HT-29 (cell line): ENCODE data around the gene PNPLA3. TPM values are rescaled to one million over a fixed set of nuclear protein-coding genes. Genes with fewer than 3 reads are reported as not detected.

ENCODE experiments used
- DNase-seq: peaks from one replicate; pipeline ENCODE4 v3.0.0-alpha.2; 2015; ENCODE audit warnings: low spot score
- total RNA-seq: library from RNA; depleted of rRNA; stranded (reverse); fragments of >200 nt; shearing (Covaris generic); gene quantifications from 2 replicates; pipeline ENCODE4 v1.2.3, GENCODE V29; 2014

Gene PNPLA3
- total RNA-seq, 1 experiment from 2014 or later, result 0.15 TPM

DNA sequence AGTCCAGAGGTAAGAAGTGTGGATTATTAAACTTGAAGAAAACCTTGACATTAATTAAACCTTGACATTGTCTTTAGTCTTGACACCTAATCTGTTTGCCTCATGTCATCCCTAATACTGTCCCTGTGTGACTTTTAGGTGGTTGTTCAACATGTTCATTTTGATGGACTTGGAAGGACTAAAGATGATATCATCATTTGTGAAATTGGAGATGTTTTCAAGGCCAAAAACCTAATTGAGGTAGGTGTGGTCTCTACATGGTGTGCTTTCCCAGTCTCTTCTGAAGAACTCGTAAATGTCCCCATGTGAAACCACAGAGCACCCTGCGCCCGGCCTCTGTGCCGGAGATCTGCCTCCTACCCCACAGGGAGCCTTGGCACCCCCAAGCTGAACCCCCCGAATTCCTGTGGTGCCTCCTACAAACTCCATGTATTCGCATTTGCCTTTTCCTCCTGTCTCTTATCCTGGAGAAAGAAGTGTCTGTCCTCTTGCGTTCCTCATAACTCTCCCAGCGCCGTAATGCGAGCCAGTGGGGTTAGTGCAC, 40.8 kb downstream of the PNPLA3 start:
- no peak for DNase-seq

GRCh38 chr22:43967069-43967468, 43.5 kb downstream of the PNPLA3 start:
- no peak for DNase-seq

DNA sequence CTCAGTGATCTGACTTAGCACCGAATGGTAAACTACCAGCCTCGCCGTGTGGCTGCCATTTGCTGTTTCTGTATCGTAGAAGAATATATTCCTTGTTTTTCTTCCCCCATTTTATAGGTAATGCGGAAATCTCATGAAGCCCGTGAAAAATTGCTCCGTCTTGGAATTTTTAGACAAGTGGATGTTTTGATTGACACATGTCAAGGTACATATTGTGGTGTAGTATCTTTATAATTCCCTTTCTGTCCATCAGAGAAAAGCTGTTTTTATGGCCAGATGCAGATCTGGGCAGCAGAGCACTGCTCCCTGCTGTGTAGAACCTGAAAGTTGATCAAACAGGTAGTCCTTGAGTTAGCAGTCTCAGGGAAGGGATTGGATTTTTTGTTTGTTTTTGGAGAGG, 45.0 kb downstream of the PNPLA3 start:
- no peak for DNase-seq

DNA sequence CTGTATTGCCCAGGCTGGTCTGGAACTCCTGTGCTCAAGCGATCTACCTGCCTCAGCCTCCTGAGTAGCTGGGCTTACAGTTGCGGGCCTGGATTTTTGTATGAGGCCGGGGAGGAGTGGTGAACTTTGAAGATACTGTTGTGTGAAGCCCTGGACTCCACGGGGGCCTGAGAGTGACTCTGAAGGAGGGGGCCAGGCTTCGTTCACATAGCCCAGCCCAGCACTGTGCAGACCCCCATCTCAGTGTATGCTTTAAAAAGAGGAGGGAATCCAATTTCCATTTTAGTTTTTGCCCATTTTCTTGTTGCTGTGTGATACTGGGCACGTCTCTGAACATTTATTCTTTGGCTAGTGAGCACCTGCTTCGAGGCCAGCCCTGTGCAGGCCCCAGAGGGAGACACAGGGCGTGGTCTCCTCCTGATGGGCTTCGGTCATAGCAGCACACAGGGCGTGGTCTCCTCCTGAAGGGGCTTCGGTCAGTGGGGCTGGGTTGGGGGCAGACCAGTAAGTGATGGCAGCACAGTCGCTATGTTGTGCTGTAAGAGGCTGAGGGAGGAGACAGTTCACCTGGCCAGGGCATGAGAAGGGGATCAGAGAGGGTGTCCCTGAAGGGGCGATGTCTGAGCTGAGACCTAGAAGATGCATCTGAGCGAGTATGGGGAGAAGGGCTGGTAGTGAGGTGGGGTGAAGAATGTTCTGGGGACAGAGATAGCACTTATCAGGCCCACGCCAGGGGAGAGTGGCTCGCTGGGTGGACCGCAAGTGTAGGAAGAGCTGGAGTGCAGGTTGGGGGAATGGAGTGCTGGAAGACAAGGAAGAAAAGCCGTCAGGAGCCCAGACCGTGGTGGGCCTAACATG, 45.6 kb downstream of the PNPLA3 start:
- no peak for DNase-seq

DNA sequence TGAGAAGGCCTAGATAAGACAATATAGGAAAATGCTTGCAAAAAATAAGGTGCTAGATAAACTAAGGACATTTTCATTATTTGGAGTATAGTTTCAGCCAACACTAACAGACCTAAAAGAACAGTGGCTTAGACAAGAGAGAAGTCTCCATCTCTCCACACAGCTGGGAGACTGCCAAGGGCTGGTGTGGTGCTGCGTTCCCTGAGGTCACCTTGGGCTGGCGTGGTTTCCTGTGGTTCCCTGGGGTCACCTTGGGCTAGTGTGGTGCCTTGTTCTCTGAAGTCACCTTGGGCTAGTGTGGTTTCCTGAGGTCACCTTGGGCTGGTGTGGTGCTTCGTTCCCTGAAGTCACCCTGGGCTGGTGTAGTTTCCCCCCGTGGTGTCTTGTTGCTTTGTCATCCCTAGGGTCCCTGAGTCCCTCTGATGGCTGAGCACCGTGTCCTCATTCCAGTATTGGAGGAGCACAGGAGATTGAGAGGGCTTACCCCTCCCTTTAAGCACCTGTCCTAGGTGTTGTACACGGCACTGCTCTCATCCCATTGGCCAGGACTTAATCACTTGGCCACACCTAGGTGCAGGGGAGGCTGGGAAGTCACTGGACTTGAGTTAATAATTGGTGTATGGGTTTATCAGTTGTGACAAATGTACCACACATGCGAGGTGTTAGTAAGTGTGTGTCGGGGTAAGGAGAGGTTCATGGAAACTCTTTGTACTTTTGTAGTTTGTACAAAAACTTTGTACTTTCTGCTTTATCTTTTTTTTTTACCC, 46.6 kb downstream of the PNPLA3 start:
- no peak for DNase-seq

GRCh38 chr22:43971112-43971511, 47.5 kb downstream of the PNPLA3 start:
- no peak for DNase-seq

DNA sequence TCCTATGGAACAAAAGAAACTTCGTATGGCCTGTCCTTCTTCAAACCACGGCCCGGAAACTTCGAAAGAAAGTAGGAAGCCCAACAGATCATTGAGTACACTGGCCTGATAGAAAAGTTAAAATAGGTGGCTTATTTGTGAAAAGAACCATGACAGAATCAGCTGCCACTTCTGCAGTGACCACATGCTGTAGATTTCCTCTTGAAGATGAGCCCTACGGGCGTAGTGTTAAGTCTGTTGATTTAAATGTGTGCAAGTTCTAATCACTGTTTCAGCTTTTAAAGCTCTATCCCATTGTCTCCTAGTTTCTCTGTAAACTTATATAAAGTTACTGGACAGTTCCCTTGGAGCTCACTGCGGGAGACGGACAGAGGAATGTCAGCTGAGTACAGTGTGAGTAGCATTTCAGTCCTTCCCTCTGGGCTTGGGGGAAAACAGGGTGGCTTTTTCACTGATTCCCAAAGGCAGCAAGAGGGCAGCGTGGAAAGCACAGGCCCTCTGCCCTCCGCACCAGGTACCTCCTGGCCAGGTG, 49.4 kb downstream of the PNPLA3 start:
- no peak for DNase-seq

DNA sequence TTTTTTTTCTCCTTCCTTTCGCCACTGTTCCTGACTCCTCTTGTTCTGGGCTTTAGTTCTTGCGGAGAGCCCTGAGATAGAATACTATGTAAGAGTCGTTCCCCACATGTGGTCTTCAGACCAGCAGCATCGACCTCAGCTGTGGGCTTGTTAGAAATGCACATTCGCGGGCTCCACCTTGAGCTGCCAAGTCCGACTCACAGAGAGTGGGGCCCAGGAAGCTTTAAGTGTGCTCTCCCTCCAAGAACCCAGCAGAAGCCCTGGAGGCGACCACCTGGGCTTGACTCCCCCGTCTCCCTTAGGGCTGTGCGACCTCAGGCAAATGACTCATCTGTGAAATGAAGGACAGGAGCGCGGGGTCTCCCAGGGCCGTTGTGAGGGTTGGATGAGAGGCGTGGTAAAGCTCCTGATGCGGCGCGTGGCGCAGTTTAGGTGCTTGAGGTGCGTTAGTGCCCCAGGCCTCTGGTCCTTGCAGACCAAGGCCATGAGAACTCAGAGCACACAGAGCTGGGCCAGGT, 50.5 kb downstream of the PNPLA3 start:
- no peak for DNase-seq

- DNase-seq, result no peak
Observed at GRCh38 chr22:43975041-43975440, 51.4 kb downstream of the PNPLA3 start.

DNA sequence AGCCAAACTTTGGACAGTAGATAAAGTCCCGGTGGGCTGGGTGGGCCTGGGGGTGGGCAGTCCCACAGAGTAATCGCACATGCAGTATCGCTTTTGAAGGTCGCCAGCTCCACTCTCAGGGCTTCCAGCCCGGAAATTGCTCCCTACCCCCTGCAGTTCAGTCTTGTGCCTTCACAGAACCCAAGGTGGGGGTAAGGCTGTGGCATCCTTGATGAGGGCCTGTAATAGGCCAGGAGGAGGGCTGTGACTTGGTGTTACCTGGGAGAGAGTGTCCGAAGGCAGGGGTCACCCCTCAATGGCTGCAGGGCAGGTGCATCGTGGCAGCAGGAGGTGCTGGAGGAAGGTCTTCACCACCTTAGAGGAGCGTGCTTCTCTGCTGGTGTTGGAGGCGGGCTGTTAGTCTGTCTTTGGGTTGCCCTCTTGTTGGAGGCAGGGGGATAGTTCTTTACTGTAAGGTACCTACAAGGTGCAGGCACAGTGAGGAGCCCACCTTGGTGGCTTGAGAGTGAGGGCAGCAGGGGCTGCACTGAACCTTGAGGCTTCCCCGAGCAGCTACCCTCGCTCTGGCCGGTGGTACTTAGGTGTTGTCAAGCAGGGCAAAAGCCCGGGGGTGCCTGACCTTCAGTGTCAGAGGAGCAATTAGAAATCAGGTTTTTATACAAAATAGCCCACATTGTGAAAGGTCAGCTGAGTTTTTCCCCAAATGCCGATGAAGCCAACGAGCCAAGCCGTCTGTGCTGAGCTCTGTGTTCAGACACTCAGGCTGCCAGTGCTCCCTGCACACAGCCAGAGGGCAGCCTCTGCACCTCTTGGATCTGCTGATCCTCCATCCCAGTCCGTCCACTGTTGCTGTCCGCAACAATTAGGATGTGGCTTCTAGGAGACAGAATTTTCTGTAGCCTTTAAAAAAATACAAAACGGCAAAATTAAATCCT, 53.5 kb downstream of the PNPLA3 start:
- DNase-seq, result no peak

DNA sequence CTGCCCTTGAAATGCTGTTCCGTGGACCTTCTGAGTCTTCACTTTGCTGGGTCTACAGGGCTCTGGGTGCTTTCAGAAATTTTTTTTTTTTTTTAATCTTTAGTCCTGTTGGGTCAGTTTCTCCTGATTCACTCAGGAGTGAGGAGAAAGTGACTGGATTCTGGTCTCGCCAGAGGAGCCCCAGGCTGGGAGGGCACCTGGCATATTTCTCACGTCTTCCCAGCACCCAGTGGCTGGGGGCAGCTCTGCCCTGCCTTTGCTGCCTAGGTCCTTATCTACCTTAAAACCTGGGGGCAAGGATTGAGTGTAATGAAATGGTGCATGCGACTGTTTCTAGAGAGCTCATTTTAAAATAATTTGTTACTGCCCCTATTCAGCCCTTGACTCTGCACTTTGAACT, 55.0 kb downstream of the PNPLA3 start:
- no peak for DNase-seq

- no peak for DNase-seq
Observed at GRCh38 chr22:43980579-43980978, 57.0 kb downstream of the PNPLA3 start.

GRCh38 chr22:43980996-43981395, 57.4 kb downstream of the PNPLA3 start:
- DNase-seq, result no peak

GRCh38 chr22:43983808-43984207, 60.2 kb downstream of the PNPLA3 start:
- no peak for DNase-seq

DNA sequence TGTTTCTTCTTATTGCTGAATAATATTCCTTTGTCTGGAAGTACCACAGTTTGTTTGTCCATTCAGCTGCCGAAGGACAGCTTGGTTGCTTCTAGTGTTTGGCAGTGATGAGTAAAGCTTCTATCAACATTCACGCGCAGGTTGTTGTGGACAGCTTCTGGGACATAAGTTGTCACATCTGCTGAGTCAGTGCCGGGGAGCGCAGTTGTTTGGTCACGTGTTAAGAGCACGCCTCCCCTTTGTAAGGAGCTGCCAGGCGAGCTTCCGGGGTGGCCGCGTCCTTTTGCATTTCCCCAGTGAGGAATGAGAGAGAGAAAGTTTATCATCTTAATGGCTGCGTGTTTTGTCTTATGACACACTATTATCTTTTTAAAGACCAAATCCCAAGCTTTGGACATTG, 61.9 kb downstream of the PNPLA3 start:
- DNase-seq, result no peak

- no peak for DNase-seq
Observed at GRCh38 chr22:43988116-43988820, 64.7 kb downstream of the PNPLA3 start.

GRCh38 chr22:43988960-43989359, 65.4 kb downstream of the PNPLA3 start:
- no peak for DNase-seq

- DNase-seq, result no peak
Observed at GRCh38 chr22:43990044-43990443, 66.4 kb downstream of the PNPLA3 start.

GRCh38 chr22:43991316-43992020, 67.9 kb downstream of the PNPLA3 start:
- no peak for DNase-seq

DNA sequence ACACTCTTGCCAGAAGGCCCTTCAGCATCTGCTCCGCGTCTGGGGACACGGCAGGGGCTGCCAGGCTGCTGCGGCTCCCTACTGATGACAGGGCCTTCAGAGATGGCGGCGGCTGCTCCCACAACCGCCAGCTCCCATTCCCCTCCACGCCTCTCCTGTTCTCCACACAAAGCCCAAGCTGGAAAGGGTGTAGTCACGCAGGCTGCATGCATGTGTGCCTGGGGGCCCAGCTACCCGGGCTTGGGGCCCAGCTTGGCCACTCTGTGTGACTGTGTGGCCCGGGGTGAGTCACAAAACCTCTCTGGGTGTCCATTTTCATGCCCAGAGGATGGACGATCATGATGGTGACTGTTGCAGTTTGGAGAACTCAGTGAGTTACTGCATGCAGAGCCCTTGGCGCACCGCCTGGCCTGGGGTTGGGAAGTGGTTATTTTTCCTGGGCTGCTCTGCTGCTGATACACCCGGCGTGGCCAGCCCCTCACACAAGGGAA, 68.8 kb downstream of the PNPLA3 start:
- no peak for DNase-seq
